ENCODE results near the gene STMN3. TPM values are rescaled to one million over a fixed set of nuclear protein-coding genes. Genes with fewer than 3 reads are reported as not detected.

STMN3 gene
- total and polyA plus RNA-seq, 3 donors from 2014 or later: 8.4 to 16.5 (median 15.1) TPM

GRCh38 chr20:63663332-63664066, 10.3 kb upstream of the STMN3 start:
- TF ChIP-seq CTCF (IDR thresholded peaks at IDR 0.05) (no peak), POLR2A (IDR thresholded peaks at IDR 0.05) (no peak)
- WGBS, 2 donors: 91 to 94% methylated on average over 10 to 26 of the region's 26 CpGs
- H3K9me3 ChIP-seq: no peaks in the 10 kb centered on the region

GRCh38 chr20:63662813-63663189, 9.6 kb upstream of the STMN3 start:
- Histone ChIP-seq H3K27me3 (no peaks in the 10 kb centered on the region), H3K9me3 (no peaks in the 10 kb centered on the region), H3K27ac (no peak overlapping the region), H3K4me3 (no peak overlapping the region), H3K4me1 (peaks cover 7% of the 10 kb centered on the region), H3K36me3 (ENCODE audit: low read depth, missing control alignments) (no peaks in the 10 kb centered on the region)
- intact Hi-C loops (cut with DNase I; ENCODE audit: low total_unique reads): no loop called here
- no peak for TF ChIP-seq POLR2A (IDR thresholded peaks at IDR 0.05)
- no peak for TF ChIP-seq CTCF (IDR thresholded peaks at IDR 0.05)
- no peak for DNase-seq
- WGBS, 2 donors: 85 to 95% methylated on average over 5 to 9 of the region's 9 CpGs

More at GRCh38 chr20:63663332-63664066, 10.3 kb upstream of the STMN3 start:
- Histone ChIP-seq H3K27me3 (no peaks in the 10 kb centered on the region), H3K4me3 (no peak overlapping the region), H3K36me3 (ENCODE audit: low read depth, missing control alignments) (no peaks in the 10 kb centered on the region), H3K27ac (no peak overlapping the region), H3K4me1 (peaks cover 6% of the 10 kb centered on the region)
- DNase-seq: no peak
- intact Hi-C loops (cut with DNase I; ENCODE audit: low total_unique reads): no loop called here

- no peak for DNase-seq
- no peak overlapping the region for H3K4me3 ChIP-seq
- H3K27me3 ChIP-seq: no peaks in the 10 kb centered on the region
- WGBS, 2 donors: 92 to 95% methylated on average over 20 to 30 of the region's 33 CpGs
- H3K9me3 ChIP-seq: no peaks in the 10 kb centered on the region
- no peak overlapping the region for H3K27ac ChIP-seq
- intact Hi-C loops (cut with DNase I; ENCODE audit: low total_unique reads): no loop called here
- H3K4me1 ChIP-seq: peaks cover 13% of the 10 kb centered on the region
- TF ChIP-seq CTCF (IDR thresholded peaks at IDR 0.05) (no peak), POLR2A (IDR thresholded peaks at IDR 0.05) (no peak)
- H3K36me3 ChIP-seq (ENCODE audit: low read depth, missing control alignments): no peaks in the 10 kb centered on the region
Measured at GRCh38 chr20:63661959-63662812, 9.0 kb upstream of the STMN3 start.

- 97 to 98% methylated on average over 21 to 22 of the region's 22 CpGs for WGBS, 2 donors
- no peaks in the 10 kb centered on the region for H3K27me3 ChIP-seq
- H3K27ac ChIP-seq: no peak overlapping the region
- H3K4me3 ChIP-seq: no peak overlapping the region
- TF ChIP-seq CTCF (IDR thresholded peaks at IDR 0.05): no peak
- H3K9me3 ChIP-seq: no peaks in the 10 kb centered on the region
- H3K4me1 ChIP-seq: peaks cover 16% of the 10 kb centered on the region
- intact Hi-C loops (cut with DNase I; ENCODE audit: low total_unique reads): no loop called here
- no peaks in the 10 kb centered on the region for H3K36me3 ChIP-seq (ENCODE audit: low read depth, missing control alignments)
- DNase-seq: no peak
Measured at GRCh38 chr20:63661108-63661507, 7.9 kb upstream of the STMN3 start.

Measured in testis (tissue), 3 donors.